Measurements from ENCODE around the gene FN1. TPM values are rescaled to one million over a fixed set of nuclear protein-coding genes. Genes with fewer than 3 reads are reported as not detected.

The FN1 gene
- 185 to 307 TPM (median 197 TPM) in 5 replicates for total RNA-seq (2022; extraction: Qiagen RNA extraction)

DNA sequence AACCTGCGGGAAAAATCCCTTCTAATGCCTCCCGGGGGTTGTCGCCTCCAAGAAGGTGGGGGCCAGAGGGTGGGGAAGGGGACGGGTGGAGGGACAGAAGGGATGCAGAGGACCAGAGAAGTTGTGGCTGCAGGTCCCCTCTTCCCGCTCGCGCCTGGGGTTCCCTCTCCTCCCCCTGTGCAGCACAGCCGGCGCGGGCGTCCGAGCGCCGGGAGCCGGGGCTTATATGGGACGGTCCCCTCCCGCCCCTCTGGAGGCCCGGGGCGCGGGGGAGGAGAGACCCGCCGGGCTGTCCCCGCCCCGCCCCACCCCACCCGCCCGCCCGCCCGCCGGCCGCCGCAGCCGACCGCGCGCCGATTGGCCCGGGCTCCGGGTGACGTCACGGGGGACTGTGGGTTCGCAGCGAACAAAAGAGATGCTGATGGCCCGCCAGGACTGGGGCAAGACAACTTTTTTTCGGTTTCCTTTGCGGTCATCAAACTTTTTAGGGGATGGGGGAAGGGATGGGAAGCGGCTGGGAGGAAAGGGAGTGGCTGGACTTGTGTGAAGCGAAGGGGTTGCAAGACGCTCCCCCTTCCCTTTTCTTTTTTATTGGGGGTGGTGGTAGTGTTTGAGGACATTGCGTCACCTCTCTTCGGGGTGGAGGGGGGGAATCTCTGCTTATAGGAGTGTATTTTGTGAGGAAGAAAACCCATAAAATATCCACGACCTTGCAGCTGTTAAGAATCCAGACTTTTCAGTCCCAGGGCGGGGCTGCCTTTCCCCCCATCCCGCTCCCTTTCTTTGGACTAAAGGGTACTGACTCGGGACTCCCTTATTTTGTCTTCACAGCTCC is at the start of gene FN1:
Gene FN1, minus strand, starts transcription at position 199 of the 835 bp plus-strand sequence. CDS start 266 bp downstream, outside the sequence.

GRCh38 chr2:215311625-215312396 is 124.1 kb downstream of the FN1 start, which contains the start of gene ATIC:
Gene ATIC, plus strand, starts transcription at chr2:215312059. Its CDS starts 84 bp downstream, at chr2:215312143.

Other genes with a start within 250 kb of the FN1 start
- gene ATIC, start 124.0 kb downstream of the FN1 start, total RNA-seq (2022; extraction: Qiagen RNA extraction): 199 to 219 TPM (median 212 TPM) in 5 replicates